HepG2 (cell line): ENCODE measurements around the gene CCDC195.

Source experiments
- CTCF ChIP-seq: sonication (generic); formaldehyde crosslinking; IDR thresholded peaks from 2 replicates; pipeline ENCODE4 v1.5.0; 2020; ENCODE audit warnings: mild to moderate bottlenecking, missing genetic modification reagents, moderate library complexity
- SMC3 ChIP-seq: IDR thresholded peaks from 2 replicates; pipeline ENCODE4 v1.6.1; 2011; ENCODE audit warnings: low read length, improper control_type of control experiment
- TARDBP ChIP-seq: sonication (generic); formaldehyde crosslinking; IDR thresholded peaks from 2 replicates; pipeline ENCODE4 v1.8.0; 2022; ENCODE audit warnings: mild to moderate bottlenecking, missing genetic modification reagents
- ZNF431 ChIP-seq: sonication (generic); formaldehyde crosslinking; IDR thresholded peaks from 2 replicates; pipeline ENCODE4 v1.9.0; 2022; ENCODE audit warnings: missing genetic modification reagents, low read depth, mild to moderate bottlenecking, borderline replicate concordance

DNA sequence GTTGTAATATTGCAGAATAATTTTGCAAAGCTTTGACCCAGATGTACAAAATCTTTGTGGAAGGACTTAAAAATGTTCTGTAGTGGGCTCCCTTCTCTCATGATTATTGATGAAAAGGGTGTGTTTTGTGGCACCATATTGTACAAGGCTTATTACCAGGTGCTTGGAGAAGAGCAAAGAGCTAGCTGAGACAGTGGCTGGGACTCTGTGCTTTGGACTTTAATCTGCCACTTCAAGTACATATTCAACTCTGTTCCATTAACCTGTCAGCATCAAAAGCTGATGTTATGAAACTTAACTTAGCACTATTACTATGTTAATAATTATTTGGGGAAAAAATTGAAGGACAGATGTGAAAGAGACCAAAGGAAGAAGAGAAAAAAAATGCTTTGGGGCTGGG is 31.0 kb downstream of the CCDC195 start:
- TF ChIP-seq TARDBP (CRISPR knock-in tag) (no peak), SMC3 (no peak), ZNF431 (no peak), CTCF (CRISPR knock-in tag) (no peak)
